ENCODE data around the gene SCAANT1. TPM values are rescaled to one million over a fixed set of nuclear protein-coding genes. Genes with fewer than 3 reads are reported as not detected.

SCAANT1 gene
- total RNA-seq, 3 donors from 2014 or later: not detected

DNA sequence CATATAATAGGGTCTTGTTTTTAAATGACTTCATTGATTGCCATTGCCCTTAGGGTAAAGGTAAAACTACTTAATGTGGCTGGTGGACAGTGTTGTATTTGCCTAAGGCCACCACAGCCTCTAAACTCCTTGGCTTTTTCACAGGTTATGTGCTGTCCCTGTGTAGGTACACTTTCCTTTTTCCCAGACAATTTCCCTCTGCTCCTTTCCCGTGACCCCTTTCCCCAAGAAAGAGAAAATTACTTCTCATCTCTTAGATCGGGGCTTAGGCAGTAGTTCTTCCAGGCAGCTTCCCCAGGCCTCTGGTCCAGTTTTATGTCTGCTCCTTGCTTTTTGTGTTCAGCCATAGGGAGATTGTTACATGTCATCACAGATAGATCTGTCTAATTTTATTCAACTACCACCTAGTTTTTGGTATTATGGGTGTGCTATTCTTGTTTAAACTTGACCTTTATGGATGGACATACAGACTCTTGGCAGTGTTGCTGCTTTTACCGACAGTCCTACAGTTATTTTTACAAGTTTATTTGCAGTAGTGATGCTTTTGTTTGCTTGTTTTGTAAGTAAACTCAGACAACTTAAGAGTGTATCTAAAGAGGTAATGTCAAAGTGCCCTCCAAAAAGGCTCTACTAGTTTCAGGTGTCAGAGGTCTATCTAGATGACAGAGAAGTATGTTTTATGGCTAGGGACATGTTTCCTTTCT lies 20.5 kb upstream of the SCAANT1 start:
- DNase-seq (no peak), ATAC-seq (no peak)
- no peaks in the 10 kb centered on the region for H3K36me3 ChIP-seq (ENCODE audit: low read depth)
- intact Hi-C loops (cut with DNase I, micrococcal nuclease): no loop called here
- TF ChIP-seq, protein P1, sequence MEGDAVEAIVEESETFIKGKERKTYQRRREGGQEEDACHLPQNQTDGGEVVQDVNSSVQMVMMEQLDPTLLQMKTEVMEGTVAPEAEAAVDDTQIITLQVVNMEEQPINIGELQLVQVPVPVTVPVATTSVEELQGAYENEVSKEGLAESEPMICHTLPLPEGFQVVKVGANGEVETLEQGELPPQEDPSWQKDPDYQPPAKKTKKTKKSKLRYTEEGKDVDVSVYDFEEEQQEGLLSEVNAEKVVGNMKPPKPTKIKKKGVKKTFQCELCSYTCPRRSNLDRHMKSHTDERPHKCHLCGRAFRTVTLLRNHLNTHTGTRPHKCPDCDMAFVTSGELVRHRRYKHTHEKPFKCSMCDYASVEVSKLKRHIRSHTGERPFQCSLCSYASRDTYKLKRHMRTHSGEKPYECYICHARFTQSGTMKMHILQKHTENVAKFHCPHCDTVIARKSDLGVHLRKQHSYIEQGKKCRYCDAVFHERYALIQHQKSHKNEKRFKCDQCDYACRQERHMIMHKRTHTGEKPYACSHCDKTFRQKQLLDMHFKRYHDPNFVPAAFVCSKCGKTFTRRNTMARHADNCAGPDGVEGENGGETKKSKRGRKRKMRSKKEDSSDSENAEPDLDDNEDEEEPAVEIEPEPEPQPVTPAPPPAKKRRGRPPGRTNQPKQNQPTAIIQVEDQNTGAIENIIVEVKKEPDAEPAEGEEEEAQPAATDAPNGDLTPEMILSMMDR (IDR thresholded peaks at IDR 0.05): no peak
- no peaks in the 10 kb centered on the region for H3K9me3 ChIP-seq
- H3K4me1 ChIP-seq (ENCODE audit: low read depth): peaks cover 13% of the 10 kb centered on the region
- H3K4me3 ChIP-seq: no peak overlapping the region

DNA sequence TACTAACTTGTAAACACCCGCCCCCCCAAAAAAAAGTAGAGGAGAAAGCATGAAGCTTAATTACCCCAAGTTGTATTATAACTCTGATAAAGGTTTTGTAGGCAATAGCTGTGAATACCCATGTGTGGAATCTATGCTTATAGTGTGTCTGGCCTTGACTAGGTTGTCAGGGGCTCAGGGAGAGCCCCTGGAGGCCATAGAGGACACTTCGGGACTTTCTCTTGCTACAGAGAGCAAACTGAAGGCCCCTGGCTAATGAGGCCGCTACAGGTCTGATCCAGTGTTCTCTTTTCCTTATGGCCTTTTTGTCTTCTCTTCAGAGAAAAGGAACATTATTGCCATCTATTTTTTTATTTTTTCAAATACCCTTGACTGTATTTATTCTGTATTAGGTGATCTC lies 19.1 kb upstream of the SCAANT1 start:
- intact Hi-C loops (cut with DNase I, micrococcal nuclease): no loop called here
- ATAC-seq: no peak
- H3K4me3 ChIP-seq: no peak overlapping the region
- TF ChIP-seq, protein P1 (IDR thresholded peaks at IDR 0.05): no peak
- no peak for DNase-seq
- H3K36me3 ChIP-seq (ENCODE audit: low read depth): no peaks in the 10 kb centered on the region
- no peaks in the 10 kb centered on the region for H3K9me3 ChIP-seq
- H3K4me1 ChIP-seq (ENCODE audit: low read depth): peaks cover 1% of the 10 kb centered on the region

DNA sequence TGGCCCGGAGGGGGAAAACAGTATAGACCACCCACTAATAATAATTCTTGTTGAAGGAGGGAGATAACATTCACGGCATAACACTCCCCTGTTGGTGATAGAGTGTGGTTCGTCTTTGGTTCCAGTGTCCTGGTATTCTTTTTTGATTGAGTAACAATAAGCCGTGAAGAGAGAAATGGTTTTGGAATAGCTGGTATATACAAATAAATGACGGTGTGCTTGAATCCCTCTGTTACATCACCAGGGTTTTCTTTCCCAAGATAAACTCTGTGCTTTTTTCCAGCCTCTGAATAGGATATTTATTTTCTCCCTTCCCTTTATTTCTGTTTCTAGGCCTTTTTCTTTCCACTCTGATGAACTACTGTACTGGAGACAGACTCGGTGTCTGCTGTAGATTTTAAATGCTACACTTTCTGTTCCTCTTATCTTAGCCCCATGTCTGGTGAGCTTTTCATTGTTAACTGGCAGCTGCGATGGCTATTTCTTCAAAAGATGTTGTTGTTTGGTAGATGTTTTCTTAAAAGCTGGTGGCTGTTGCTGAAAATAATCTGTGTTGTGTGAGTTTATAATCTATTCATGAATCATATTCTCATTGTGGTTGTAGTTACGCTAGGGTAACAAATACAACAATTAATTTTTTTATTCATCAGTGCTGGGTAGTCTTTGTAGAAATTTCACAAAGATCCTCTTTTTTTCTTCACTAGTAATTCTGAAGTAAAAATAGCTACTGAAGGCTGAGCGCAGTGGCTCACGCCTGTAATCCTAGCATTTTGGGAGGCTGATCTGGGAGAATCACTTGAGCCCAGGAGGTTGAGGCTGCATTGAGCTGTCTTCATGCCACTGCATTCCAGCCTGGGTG lies 15.5 kb upstream of the SCAANT1 start:
- TF ChIP-seq, protein P1 (IDR thresholded peaks at IDR 0.05): no peak
- no peak for DNase-seq
- ATAC-seq: peak; percentile 34
- Histone ChIP-seq H3K4me3 (no peak overlapping the region), H3K9me3 (no peaks in the 10 kb centered on the region), H3K4me1 (ENCODE audit: low read depth) (no peaks in the 10 kb centered on the region), H3K36me3 (ENCODE audit: low read depth) (no peaks in the 10 kb centered on the region)
- intact Hi-C loops (cut with DNase I, micrococcal nuclease): no loop called here

DNA sequence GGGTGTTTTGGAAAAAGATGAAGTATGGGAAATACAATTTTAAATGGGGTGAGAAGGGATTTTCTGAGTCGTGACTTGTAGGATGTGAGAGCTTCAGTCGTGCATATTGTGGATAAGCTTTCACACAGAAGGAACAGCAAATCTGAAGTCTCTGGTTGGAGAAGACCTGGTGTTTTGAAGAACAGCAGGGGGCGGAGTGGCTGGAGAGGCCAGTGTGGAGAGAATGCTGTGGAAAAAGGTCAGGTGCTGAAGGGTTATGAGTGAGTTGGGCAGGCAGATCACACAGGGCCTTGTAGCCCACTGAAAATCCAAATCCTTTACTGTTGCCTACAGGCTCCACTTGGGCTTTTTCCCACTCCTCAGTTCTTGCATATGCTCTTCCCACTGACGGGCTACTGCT lies 14.1 kb upstream of the SCAANT1 start:
- TF ChIP-seq, protein P1 (IDR thresholded peaks at IDR 0.05): no peak
- ATAC-seq: no peak
- H3K4me1 ChIP-seq (ENCODE audit: low read depth): no peaks in the 10 kb centered on the region

DNA sequence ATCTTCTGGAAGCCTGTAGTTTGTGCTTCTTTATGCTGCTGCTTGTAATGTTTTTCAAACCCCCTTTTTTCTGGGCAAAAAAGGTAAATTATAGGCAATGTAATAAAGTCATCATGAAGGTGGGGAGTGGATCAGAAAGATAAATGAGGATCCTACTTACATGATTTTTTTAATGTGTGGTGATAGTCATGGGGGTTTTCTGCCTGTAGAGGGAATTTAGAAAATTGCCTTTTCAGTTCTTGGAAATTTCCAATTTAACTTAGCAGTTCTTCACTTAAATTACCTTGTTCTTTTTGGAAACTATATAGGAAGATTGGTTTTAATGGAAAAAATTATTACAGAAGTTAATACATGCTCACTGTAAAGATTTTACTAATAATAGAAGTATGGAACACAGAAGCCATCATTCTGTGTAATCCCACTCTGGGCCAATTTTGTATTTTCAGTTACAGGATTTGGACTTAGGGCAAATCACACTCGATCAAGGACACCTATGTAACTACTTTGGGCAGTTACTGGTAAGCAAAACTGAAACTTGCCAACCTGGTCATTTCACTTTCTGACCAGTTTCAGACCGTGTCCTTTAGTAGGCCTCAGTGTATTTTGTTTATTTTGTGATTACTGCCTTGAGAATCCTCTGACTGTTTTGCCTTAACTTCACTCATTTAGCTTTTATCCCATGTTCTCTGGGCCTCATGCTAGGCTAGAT lies 10.5 kb upstream of the SCAANT1 start:
- Histone ChIP-seq H3K36me3 (ENCODE audit: low read depth) (no peaks in the 10 kb centered on the region), H3K4me3 (no peak overlapping the region), H3K4me1 (ENCODE audit: low read depth) (no peaks in the 10 kb centered on the region), H3K9me3 (no peaks in the 10 kb centered on the region)
- TF ChIP-seq, protein P1 (IDR thresholded peaks at IDR 0.05): no peak
- intact Hi-C loops (cut with DNase I, micrococcal nuclease): no loop called here
- no peak for DNase-seq
- no peak for ATAC-seq

More for the DNA sequence above, 14.1 kb upstream of the SCAANT1 start:
- intact Hi-C loops (cut with DNase I, micrococcal nuclease): no loop called here
- Histone ChIP-seq H3K36me3 (ENCODE audit: low read depth) (no peaks in the 10 kb centered on the region), H3K4me3 (no peak overlapping the region), H3K9me3 (no peaks in the 10 kb centered on the region)
- no peak for DNase-seq
